ENCODE data around the gene ULBP2. TPM values are rescaled to one million over a fixed set of nuclear protein-coding genes. Genes with fewer than 3 reads are reported as not detected.

Gene ULBP2
- total and polyA plus RNA-seq, 2 of the 8 experiments (the other 6 are each of a cell fraction or from before 2014, with no cell fraction given) = 0.05 TPM; not detected in 1

GRCh38 chr6:149909701-149910470 is 31.9 kb upstream of the ULBP2 start:
- Histone ChIP-seq H3K56ac (replicated peaks; ENCODE audit: insufficient read length, low read depth, low read length) (no peak overlapping the region), H4K91ac (replicated peaks; ENCODE audit: insufficient read length, low read length) (no peak overlapping the region), H2BK15ac (ENCODE audit: low read length) (no peak overlapping the region), H2AK5ac (ENCODE audit: low read depth, low read length) (no peak overlapping the region), H4K5ac (ENCODE audit: insufficient read length, low read depth, low read length) (no peak overlapping the region), H3K4me1 (replicated peaks in 1 of 4; ENCODE audit: control insufficient read depth in 3 of 4, insufficient read depth in 4 of 4, low read length in 3 of 4) (no peaks in the 10 kb centered on the region), H3K27me3 (replicated peaks in 1 of 4; ENCODE audit: control insufficient read depth in 3 of 4, extremely low read depth in 1 of 4, insufficient read depth in 3 of 4, low read length in 3 of 4) (no peaks in the 10 kb centered on the region), H3K4me3 (ENCODE audit: extremely low read depth in 1 of 4, insufficient read depth in 2 of 4, low read depth in 3 of 4, low read length in 4 of 4) (no peak overlapping the region), H3K36me3 (ENCODE audit: control insufficient read depth in 2 of 4, insufficient read depth in 4 of 4, low read length in 3 of 4) (no peaks in the 10 kb centered on the region), H3K79me2 (ENCODE audit: control insufficient read depth in 1 of 2, insufficient read depth in 2 of 2, low read length in 2 of 2) (no peaks in the 10 kb centered on the region), H3K9ac (replicated peaks in 1 of 4; ENCODE audit: extremely low read depth in 1 of 4, low read depth in 3 of 4, low read length in 3 of 4) (no peak overlapping the region), H4K20me1 (replicated peaks in 1 of 2; ENCODE audit: control insufficient read depth in 1 of 2, insufficient read depth in 2 of 2, low read length in 2 of 2) (no peaks in the 10 kb centered on the region), H3K14ac (ENCODE audit: insufficient read length) (no peak overlapping the region), H2BK12ac (ENCODE audit: low read depth, low read length) (no peak overlapping the region), H3K27ac (ENCODE audit: low read depth, low read length) (no peak overlapping the region), H3K18ac (ENCODE audit: extremely low read depth, low read length) (no peak overlapping the region), H2BK20ac (ENCODE audit: low read length) (no peak overlapping the region), H2BK120ac (replicated peaks; ENCODE audit: low read depth, low read length) (no peak overlapping the region), H3K23ac (ENCODE audit: insufficient read length) (no peak overlapping the region), H2AFZ (ENCODE audit: low read length) (no peak overlapping the region), H2BK5ac (ENCODE audit: low read depth, low read length) (no peak overlapping the region), H3K9me3 (ENCODE audit: insufficient read depth in 2 of 2, low read depth in 1 of 2, low read length in 1 of 2) (peaks cover 15 to 22% of the 10 kb centered on the region in 2 experiments; a peak in 3 of 4 replicates), H4K8ac (ENCODE audit: extremely low read depth, insufficient read depth, low read length) (no peak overlapping the region; the same call in 1 of the 2 replicates), H3K79me1 (ENCODE audit: low read depth, low read length) (no peaks in the 10 kb centered on the region), H3K23me2 (ENCODE audit: low read depth, low read length) (no peaks in the 10 kb centered on the region), H3K4ac (replicated peaks; ENCODE audit: insufficient read length, low read depth, low read length) (no peak overlapping the region), H3K4me2 (ENCODE audit: insufficient read depth in 1 of 2, low read depth in 2 of 2, low read length in 2 of 2) (no peak overlapping the region)
- WGBS, 2 experiments (ENCODE audit: extremely low coverage in 1 of 2, insufficient coverage in 1 of 2, insufficient read length in 1 of 2, insufficient replicate concordance in 2 of 2, low coverage in 1 of 2, low lambda C conversion rate in 2 of 2, missing lambda C conversion rate in 1 of 2) = 87% methylated on average over 5 of the region's 9 CpGs; no CpG with 5 or more reads in 1 of the 2 experiments
- no peak for DNase-seq (ENCODE audit: low read depth in 1 of 2, low spot score in 2 of 2)
- FAIRE-seq = no peak
- TF ChIP-seq PHF8 (conservative IDR thresholded peaks at IDR 0.05; ENCODE audit: low read depth, low read length) (no peak), TEAD4 (IDR thresholded peaks at IDR 0.05; ENCODE audit: low read depth, low read length) (no peak), KDM4A (IDR thresholded peaks at IDR 0.05; ENCODE audit: low read depth, low read length, severe bottlenecking) (no peak), SAP30 (IDR thresholded peaks at IDR 0.05; ENCODE audit: insufficient read depth, insufficient replicate concordance, low read length) (no peak), MAFK (IDR thresholded peaks at IDR 0.05; ENCODE audit: low read depth, low read length) (no peak), GABPA (IDR thresholded peaks at IDR 0.05; ENCODE audit: borderline replicate concordance, insufficient read depth, low read length) (no peak), POU5F1 (IDR thresholded peaks at IDR 0.05; ENCODE audit: low read depth, low read length) (no peak), SP2 (IDR thresholded peaks at IDR 0.05; ENCODE audit: low read length) (no peak), CTBP2 (IDR thresholded peaks at IDR 0.05; ENCODE audit: borderline replicate concordance, insufficient read depth, insufficient read length, low read length) (no peak), RFX5 (IDR thresholded peaks at IDR 0.05; ENCODE audit: borderline replicate concordance, low read depth, low read length) (no peak), ASH2L (IDR thresholded peaks at IDR 0.05; ENCODE audit: low read length) (no peak), ZNF274 (IDR thresholded peaks at IDR 0.05; ENCODE audit: borderline replicate concordance, extremely low read depth, low read length) (no peak)
- ChIA-PET POLR2A (ENCODE audit: partially characterized antibody) (no interaction called here), CTCF (ENCODE audit: partially characterized antibody) (interaction anchor here (1.6 kb wide), 1 partner anchor 15 kb away, joined by 6 read pairs; no protein-coding TSS in a partner anchor)

Data from H1 (cell line).